EH (cell line): Measurements from ENCODE around the gene SUGCT.
"Not testable (repeated sequence)": the region's sequence is repeated elsewhere in the genome, so short reads cannot be mapped to it uniquely, and the experiment has no call there.

ENCODE experiments used
- DNase-seq: peaks from one replicate; pipeline ENCODE4 v3.0.0-alpha.2; 2015; ENCODE audit warnings: low read depth

Gene SUGCT

DNA sequence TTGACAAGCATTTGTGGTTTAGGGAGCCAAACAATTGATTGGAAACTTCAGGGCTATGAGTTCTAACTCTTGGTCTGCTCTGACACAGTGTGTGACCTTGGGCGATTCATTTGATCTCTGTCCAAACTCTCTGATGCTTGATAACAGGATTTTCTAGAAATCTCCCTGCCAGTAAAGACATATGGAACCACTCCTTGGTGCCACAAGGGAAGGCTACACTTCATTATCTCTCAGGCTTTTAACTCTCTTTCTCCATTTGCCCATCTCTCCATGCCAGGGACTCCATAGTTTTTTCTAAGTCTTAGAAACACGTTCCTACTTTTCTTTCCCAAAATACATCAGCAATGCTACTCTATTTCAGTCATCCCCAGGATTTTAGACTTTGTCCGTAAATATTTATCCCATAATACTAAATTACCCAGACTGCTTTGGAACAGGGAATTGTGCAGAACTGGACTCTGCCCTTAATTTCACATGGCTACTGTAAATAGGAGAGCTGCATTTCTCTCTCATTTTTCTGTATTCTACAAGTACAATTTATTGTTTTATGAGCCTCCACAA lies 488.2 kb downstream of the SUGCT start:
- DNase-seq, result no peak

GRCh38 chr7:40623863-40624262 lies 489.1 kb downstream of the SUGCT start:
- no peak for DNase-seq

DNA sequence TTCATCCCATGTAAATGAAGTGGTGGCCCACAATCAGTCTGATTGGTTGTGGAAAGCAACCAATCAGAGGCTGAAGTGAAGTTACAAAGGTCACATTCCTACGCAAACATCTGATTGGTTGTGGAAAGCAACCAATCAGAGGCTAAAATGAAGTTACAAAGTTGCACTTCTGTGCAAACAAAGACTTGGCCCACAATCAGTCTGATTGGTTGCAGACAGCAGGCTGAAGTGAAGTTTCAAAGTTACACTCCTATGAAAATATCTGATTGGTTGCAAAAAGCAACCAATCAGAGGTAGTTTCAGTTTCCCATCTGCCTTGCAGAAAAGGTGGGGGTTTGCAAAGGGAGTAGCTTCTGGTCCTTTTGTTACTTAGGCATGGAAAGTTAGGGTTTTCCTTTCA lies 492.6 kb downstream of the SUGCT start:
- not testable (repeated sequence) for DNase-seq

GRCh38 chr7:40629891-40630290 lies 495.1 kb downstream of the SUGCT start:
- DNase-seq, result no peak

DNA sequence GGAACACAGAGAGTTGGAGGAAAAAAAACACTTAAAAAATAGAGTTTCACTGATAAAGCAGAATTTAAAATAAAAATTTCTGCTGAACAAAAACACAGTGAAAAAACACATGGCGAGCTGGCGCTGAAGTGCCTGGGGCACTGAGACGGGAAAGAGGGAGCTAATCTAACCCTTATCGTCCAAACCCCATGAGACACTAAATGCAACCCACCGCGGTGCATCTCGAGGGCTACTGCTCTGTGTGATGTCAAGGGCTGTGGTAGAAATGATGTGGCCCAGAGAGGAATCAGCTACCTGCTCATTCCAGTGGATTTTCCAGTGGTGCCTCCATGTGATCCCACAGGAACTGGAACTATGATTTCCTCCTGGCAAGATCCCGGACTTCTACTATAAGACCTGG lies 499.3 kb downstream of the SUGCT start:
- DNase-seq, result no peak

DNA sequence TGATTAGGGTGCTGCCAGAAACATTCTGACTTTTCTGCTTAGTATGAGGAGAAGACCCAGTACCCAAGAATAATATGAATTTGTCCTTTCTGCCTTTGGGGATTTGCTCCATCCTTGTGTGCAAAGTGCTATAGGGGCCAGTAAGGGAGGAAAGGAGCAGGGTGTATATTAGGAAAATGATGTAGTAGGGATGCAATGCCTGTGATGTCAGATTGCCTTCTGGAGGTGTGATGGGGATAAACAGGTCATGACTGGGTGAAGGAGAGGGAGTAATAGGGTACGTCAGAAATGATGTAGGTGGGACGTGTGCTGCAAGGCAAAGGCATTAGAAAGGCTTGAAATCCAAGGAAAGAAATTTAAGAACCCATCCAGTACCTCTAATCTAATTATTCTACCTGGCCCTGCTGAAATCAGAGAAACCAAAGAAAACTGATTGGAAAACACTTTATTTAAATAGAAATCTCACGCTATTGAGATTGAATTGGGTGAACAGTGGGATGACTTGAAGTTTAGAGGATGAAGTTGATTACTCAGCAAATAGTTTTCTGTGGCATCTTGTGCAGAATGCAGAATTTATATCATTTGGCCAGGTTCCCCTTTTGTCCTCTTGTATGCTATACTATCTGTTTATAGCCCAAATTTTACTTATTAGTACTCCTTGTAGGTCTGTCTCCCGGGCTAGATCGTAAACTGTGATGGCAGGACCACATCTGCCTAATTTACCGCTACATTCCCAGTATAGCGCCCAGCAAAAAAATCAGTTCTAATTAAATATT lies 503.9 kb downstream of the SUGCT start:
- DNase-seq, result no peak

DNA sequence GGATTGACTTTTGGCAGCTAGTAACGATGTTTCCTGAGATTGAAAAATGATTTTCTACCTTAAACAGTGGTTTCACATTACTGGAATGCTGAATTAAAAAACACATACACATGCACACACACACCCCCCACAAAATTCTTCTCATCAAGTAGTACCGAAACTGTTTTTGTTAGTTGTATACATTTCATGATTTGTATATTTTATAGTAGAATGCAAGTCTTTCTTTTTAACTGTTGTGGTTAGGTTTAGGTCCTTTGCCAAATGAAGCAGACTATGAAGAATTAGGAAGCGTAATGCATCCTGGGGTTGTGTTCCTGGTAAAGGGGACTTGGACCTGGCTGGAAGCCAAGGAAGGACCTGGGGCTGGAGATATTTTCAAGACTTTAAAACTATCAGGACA lies 505.8 kb downstream of the SUGCT start:
- no peak for DNase-seq

DNA sequence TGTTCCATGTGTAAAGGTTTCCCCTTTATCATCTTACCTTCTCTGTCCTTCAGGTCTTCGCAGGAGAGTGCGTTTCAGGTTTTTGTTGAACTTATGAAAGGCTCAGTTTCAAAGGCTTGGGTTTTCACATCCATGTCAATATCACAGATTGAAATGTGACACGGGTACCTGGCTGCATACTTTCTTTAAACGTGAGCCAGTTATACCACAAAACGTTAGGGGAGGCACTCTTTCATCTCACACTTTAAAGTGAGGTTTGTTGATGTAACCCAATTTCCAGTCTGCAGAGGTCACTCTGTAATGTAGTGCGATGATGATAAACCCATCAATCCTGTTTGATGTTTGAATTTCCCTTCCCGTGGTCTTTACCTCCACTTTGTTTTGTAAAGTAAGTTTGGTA lies 506.9 kb downstream of the SUGCT start:
- DNase-seq, result no peak

DNA sequence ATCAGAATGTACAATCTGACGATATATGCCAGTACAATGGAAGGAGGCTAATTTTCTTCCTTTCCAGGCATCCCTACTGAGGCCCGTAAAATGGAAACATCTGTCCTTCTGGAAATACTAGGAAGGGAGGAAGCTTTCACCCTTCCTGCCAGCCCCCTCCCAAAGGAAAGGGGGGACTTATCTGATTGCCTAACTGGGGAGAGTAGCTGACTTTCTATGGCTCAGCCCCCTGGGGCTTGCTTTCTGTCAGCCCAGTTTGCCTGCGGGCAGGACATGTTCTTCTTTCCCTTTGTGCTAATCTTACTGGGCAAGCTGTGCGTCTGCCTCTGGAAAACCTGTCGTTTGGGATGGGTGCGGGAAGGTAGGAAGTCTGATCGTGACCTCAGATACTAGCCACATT lies 508.9 kb downstream of the SUGCT start:
- DNase-seq, result no peak

DNA sequence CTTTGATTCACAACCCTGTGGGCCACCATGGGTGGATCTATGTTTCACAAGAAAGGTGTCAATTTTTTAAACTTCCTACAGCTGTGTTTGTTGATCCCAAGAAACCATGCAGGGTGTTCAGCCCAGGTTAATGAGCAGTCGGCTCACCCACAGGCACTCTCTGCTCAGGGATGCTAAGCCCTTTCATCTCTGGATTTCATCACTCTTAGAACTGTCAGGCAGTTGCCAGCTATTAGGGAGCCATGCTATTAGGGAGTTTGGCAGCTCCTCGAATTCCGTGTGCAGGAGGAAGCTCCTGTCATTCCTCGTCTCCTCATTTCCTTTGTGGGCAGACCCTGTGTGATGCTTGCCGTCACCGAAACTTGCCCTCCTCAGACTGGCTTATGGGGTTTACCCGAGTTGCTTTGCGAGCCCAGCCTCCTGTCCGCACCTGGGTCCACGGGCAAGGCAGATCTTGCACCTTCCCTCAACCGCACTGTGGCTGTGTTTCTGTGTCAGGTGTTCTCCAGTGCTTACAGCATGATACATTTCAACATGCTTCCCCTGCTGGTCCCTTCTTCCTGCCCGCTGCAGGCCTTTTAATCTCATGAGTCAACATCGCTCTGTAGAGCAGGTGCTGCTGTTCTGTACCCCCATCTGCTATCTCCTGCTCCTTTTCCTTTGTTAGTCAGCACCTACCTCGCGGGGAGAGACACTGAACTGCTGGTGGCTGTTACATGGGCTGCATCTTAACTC lies 509.8 kb downstream of the SUGCT start:
- no peak for DNase-seq

DNA sequence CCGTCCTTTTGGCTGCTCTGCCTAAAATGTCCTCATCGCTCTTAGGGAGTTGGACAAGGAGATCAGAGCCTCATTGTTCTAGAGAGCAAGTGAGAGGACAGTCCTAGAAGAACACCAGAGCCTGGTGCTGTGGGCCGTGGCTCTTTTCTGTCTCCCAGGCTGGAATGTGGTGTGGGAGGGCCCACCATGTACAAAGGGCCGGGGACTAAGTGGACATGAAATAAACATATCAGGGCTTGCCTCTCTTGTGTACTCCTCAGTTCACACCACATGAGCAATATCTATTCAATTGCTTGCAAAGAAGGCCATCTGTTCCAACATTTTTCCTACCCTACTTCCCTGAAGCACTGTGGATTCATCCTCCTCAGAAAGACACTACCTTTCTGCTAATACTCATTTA lies 510.4 kb downstream of the SUGCT start:
- no peak for DNase-seq

- no peak for DNase-seq
Measured at GRCh38 chr7:40646717-40647116, 511.9 kb downstream of the SUGCT start.

DNA sequence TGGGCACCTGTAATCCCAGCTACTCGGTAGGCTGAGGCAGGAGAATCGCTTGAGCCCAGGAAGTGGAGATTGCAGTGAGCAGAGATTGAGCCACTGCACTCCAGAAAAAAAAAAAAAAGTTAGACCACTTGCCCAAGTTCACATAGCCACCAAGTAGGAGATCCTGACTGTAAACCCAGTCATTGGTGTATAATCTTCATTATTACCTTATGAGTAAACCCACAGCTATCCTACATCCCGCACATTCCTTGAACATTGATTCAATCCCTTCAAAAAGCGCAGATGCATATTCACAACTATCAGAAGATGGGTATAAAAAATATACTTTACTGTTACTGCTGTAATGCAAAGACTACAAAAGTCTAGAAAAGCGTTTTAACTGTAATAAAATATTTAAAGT lies 512.9 kb downstream of the SUGCT start:
- peak; percentile 42 for DNase-seq

DNA sequence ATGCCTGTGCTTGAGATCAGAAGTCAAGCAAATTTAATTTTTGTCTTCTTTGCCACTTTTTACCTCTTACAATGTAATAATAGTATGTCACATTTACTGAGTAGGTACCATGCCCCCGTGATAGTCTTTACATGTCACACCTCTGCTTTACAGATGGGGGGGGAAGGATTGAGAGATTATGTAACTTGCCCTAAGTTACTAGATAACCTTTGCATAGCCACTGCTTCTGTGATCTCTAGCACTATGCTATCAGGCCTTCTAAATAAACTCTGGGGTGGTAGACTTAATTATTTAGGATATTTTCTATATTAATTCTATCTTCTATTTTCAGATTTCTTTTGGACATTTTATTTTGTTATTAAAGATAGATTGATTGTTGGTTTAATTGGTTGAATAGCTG lies 514.4 kb downstream of the SUGCT start:
- DNase-seq, result no peak

GRCh38 chr7:40650903-40651302 lies 516.1 kb downstream of the SUGCT start:
- DNase-seq, result not testable (repeated sequence)

- no peak for DNase-seq
Measured at GRCh38 chr7:40654171-40654570, 519.4 kb downstream of the SUGCT start.

GRCh38 chr7:40655426-40655825 lies 520.6 kb downstream of the SUGCT start:
- peak; percentile 36 for DNase-seq

DNA sequence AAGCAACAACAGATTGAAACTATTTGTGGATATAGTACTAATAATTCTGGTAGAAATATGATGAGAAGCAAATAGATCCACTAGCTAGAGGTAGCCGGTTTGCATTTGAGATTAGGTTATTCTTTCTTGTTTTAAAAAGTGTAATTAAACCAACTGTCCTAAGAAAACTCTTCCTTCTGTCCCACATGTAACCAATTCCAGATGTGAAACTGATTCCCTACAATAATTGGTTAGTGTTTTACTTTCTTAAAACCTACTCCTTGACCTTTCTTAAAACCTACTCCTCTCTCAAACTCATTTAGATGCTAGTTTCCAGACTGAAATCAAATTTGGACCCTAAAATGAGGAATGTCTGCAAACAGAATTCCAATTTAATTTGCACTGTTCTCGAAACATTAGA lies 521.5 kb downstream of the SUGCT start:
- no peak for DNase-seq

DNA sequence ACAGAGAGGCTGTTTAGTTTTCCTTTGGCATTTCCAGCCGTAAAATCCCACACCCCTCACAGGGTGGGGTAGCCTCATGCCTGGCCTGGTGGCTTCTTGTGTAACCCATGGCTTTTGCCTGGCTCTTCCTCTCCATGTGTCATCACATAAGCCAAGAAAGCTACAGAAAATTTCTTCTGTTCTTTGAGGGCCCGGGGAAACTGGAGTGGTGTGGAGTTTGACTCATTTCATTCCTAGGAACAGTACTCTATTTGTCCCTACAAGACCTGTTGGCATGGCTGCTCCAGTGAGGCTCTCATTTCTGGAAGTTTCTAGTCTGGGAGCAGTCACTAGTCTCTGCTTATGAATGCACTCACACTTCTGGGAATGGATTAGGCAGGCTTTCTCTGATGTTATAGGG lies 523.9 kb downstream of the SUGCT start:
- peak; percentile 73 for DNase-seq

- DNase-seq, result peak; percentile 26
Measured at GRCh38 chr7:40659231-40659630, 524.4 kb downstream of the SUGCT start.

- DNase-seq, result peak; percentile 87
Measured at GRCh38 chr7:40673285-40673684, 538.5 kb downstream of the SUGCT start.

- DNase-seq, result no peak
Measured at GRCh38 chr7:40674316-40674715, 539.5 kb downstream of the SUGCT start.

GRCh38 chr7:40675741-40676140 lies 540.9 kb downstream of the SUGCT start:
- DNase-seq, result no peak
